ENCODE measurements around the gene CEP170B. TPM values are rescaled to one million over a fixed set of nuclear protein-coding genes. Genes with fewer than 3 reads are reported as not detected.

The CEP170B gene
- total and polyA plus RNA-seq, 2 donors (not counting 1 experiment from before 2014, with no cell fraction given): 4.0 to 13.9 TPM

DNA sequence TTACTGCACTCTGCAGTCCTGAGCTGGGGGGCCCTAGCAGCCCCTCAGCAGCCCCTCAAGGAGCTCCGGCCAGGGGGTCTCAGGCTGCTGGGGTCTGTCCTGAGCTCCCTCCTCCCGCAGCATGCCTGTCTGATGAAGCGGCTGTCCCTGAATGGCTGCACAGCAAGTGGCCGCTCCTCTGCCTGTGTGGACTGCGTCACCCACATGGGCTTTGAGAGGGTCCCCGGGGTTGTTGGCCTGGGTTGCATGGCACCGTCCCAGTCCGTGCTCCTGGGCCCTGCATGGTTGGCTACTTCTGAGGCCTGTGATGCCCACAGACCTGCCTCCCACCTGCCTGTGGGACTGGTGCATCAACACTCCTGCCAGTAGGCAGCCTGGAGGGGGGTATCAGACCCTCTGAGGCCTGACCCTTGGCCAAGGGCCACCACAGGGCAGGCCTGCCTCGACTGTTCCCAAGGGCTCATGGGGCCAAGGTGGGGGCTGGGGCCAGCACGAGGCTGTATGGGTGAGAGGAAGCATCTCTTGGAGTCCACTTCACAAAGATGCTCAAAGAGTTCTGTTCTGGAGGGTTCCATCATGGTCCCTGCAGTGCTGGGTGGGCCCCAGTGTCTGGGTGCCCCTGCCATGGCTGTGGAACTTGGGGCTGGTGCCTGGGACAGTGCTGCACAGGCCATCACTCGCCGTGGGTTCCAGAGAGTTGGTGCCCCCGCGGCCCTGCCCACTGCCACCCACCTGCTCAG is 12.2 kb downstream of the CEP170B start:
- no peak for DNase-seq (ENCODE audit: low read depth in 2 of 2)
- Histone ChIP-seq H3K27me3 (ENCODE audit: control insufficient read depth, insufficient read depth, low read length) (no peaks in the 10 kb centered on the region), H2AFZ (ENCODE audit: low read length) (no peak overlapping the region), H3K4me2 (ENCODE audit: extremely low read depth, insufficient read depth, low read length) (no peak overlapping the region), H3K4me1 (ENCODE audit: control insufficient read depth, extremely low read depth, insufficient read depth, low read length) (peaks cover 6% of the 10 kb centered on the region), H3K9me3 (ENCODE audit: control insufficient read depth, insufficient read depth, low read depth, low read length) (no peaks in the 10 kb centered on the region), H3K79me2 (ENCODE audit: control insufficient read depth, insufficient read depth, low read length) (peaks cover 5% of the 10 kb centered on the region), H3K27ac (ENCODE audit: insufficient read depth, low read length) (no peak overlapping the region), H3K36me3 (ENCODE audit: control insufficient read depth, insufficient read depth, low read length) (peaks cover 8% of the 10 kb centered on the region), H4K20me1 (ENCODE audit: control insufficient read depth, extremely low read depth, insufficient read depth, low read length) (no peaks in the 10 kb centered on the region), H3K9ac (ENCODE audit: insufficient read depth, low read length) (no peak overlapping the region), H3K4me3 (replicated peaks in 1 of 4; ENCODE audit: control extremely low read depth in 1 of 4, insufficient read depth in 1 of 4, low read depth in 3 of 4, low read length in 4 of 4) (no peak overlapping the region)
- TF ChIP-seq EZH2 (IDR thresholded peaks at IDR 0.05; ENCODE audit: low read length, missing control alignments): no peak
- TF ChIP-seq, protein P1, sequence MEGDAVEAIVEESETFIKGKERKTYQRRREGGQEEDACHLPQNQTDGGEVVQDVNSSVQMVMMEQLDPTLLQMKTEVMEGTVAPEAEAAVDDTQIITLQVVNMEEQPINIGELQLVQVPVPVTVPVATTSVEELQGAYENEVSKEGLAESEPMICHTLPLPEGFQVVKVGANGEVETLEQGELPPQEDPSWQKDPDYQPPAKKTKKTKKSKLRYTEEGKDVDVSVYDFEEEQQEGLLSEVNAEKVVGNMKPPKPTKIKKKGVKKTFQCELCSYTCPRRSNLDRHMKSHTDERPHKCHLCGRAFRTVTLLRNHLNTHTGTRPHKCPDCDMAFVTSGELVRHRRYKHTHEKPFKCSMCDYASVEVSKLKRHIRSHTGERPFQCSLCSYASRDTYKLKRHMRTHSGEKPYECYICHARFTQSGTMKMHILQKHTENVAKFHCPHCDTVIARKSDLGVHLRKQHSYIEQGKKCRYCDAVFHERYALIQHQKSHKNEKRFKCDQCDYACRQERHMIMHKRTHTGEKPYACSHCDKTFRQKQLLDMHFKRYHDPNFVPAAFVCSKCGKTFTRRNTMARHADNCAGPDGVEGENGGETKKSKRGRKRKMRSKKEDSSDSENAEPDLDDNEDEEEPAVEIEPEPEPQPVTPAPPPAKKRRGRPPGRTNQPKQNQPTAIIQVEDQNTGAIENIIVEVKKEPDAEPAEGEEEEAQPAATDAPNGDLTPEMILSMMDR (conservative IDR thresholded peaks at IDR 0.05 in 1 of 2, IDR thresholded peaks at IDR 0.05 in 1 of 2; ENCODE audit: low read depth in 1 of 2, low read length in 2 of 2): no peak

DNA sequence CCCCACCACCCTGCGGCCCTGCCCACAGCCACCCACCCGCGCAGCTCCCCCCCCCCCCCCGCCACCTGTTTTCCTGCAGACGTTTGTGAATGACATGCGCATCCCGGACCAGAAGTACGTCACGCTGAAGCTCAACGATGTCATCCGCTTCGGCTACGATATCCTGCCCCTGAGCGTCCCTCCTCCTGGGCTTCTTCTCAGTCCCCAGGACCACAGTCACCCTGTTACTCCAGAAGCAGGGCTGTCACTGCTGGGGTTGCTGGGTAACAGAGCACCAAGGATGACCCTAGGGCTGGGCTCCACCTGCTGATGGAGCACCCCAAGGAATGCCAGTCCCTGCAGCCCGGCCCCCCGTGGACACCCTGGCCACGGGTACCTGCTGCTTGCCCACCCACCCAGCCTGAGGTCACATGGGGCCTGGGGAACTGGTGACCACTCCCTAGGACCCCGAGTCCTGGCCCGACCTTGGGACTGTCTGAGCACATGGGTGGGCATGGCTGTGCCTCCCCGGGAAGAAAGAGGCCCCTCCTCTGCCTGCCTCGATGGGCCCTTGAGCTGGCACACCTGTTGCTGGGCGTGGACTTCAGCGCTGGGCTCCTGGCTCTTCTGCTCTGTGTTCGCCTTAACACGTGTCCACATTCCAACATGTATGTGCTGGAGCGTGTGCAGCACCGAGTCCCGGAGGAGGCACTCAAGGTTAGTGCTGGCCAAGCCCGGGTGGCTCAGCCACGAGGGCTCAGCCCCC is 12.9 kb downstream of the CEP170B start:
- Histone ChIP-seq H3K4me2 (ENCODE audit: extremely low read depth, insufficient read depth, low read length) (no peak overlapping the region), H3K9me3 (ENCODE audit: control insufficient read depth, insufficient read depth, low read depth, low read length) (no peaks in the 10 kb centered on the region), H3K36me3 (ENCODE audit: control insufficient read depth, insufficient read depth, low read length) (peaks cover 9% of the 10 kb centered on the region), H2AFZ (ENCODE audit: low read length) (no peak overlapping the region), H3K79me2 (ENCODE audit: control insufficient read depth, insufficient read depth, low read length) (peaks cover 3% of the 10 kb centered on the region), H3K4me1 (ENCODE audit: control insufficient read depth, extremely low read depth, insufficient read depth, low read length) (peaks cover under 1% of the 10 kb centered on the region), H3K4me3 (replicated peaks in 1 of 4; ENCODE audit: control extremely low read depth in 1 of 4, insufficient read depth in 1 of 4, low read depth in 3 of 4, low read length in 4 of 4) (no peak overlapping the region), H3K27ac (ENCODE audit: insufficient read depth, low read length) (no peak overlapping the region), H3K9ac (ENCODE audit: insufficient read depth, low read length) (no peak overlapping the region), H3K27me3 (ENCODE audit: control insufficient read depth, insufficient read depth, low read length) (no peaks in the 10 kb centered on the region), H4K20me1 (ENCODE audit: control insufficient read depth, extremely low read depth, insufficient read depth, low read length) (no peaks in the 10 kb centered on the region)
- no peak for DNase-seq (ENCODE audit: low read depth in 2 of 2)
- no peak for TF ChIP-seq EZH2 (IDR thresholded peaks at IDR 0.05; ENCODE audit: low read length, missing control alignments)
- TF ChIP-seq, protein P1 (conservative IDR thresholded peaks at IDR 0.05 in 1 of 2, IDR thresholded peaks at IDR 0.05 in 1 of 2; ENCODE audit: low read depth in 1 of 2, low read length in 2 of 2): no peak

DNA sequence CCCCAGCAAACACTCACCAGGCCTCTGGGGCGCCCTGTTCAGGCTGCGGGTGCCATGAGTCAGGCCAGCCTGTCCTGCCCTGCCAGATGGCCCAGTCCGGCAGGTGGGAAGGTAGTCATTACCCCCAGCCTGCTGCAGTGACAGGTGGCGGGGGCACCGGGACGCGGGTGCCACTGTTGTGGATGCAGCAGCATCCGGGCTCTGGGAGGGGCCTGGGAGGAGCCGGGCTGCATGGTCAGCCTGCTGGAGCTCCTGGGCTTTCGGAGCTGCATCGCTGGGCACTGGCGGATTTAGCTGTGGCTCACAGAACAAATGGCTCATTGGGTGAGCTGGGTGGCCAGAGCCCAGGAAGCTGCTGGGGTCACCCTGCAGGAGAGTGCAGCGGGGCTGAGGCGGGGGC is 13.5 kb downstream of the CEP170B start:
- peaks cover 3% of the 10 kb centered on the region for H3K79me2 ChIP-seq (ENCODE audit: control insufficient read depth, insufficient read depth, low read length)
- H3K4me1 ChIP-seq (ENCODE audit: control insufficient read depth, extremely low read depth, insufficient read depth, low read length): no peaks in the 10 kb centered on the region
- H3K9me3 ChIP-seq (ENCODE audit: control insufficient read depth, insufficient read depth, low read depth, low read length): no peaks in the 10 kb centered on the region
- no peaks in the 10 kb centered on the region for H4K20me1 ChIP-seq (ENCODE audit: control insufficient read depth, extremely low read depth, insufficient read depth, low read length)
- peaks cover 11% of the 10 kb centered on the region for H3K36me3 ChIP-seq (ENCODE audit: control insufficient read depth, insufficient read depth, low read length)
- H2AFZ ChIP-seq (ENCODE audit: low read length): no peak overlapping the region
- TF ChIP-seq, protein P1 (conservative IDR thresholded peaks at IDR 0.05 in 1 of 2, IDR thresholded peaks at IDR 0.05 in 1 of 2; ENCODE audit: low read depth in 1 of 2, low read length in 2 of 2): no peak
- no peak for TF ChIP-seq EZH2 (IDR thresholded peaks at IDR 0.05; ENCODE audit: low read length, missing control alignments)
- no peak overlapping the region for H3K27ac ChIP-seq (ENCODE audit: insufficient read depth, low read length)
- H3K4me2 ChIP-seq (ENCODE audit: extremely low read depth, insufficient read depth, low read length): no peak overlapping the region
- no peak overlapping the region for H3K4me3 ChIP-seq (replicated peaks in 1 of 4; ENCODE audit: control extremely low read depth in 1 of 4, insufficient read depth in 1 of 4, low read depth in 3 of 4, low read length in 4 of 4)
- H3K9ac ChIP-seq (ENCODE audit: insufficient read depth, low read length): no peak overlapping the region
- DNase-seq (ENCODE audit: low read depth in 2 of 2): no peak
- no peaks in the 10 kb centered on the region for H3K27me3 ChIP-seq (ENCODE audit: control insufficient read depth, insufficient read depth, low read length)

Measured in fibroblast of lung (primary cell).